Measurements from ENCODE around the gene CALN1.
"Not testable (repeated sequence)": the region's sequence is repeated elsewhere in the genome, so short reads cannot be mapped to it uniquely, and the experiment has no call there.

GRCh38 chr7:72412121-72412618 is at the start of gene CALN1:
- not testable (repeated sequence) for TF ChIP-seq EZH2phosphoT487 (IDR thresholded peaks at IDR 0.05; ENCODE audit: low read depth, severe bottlenecking, unreplicated experiment); CTCF (IDR thresholded peaks at IDR 0.05; ENCODE audit: poor library complexity); EZH2 (IDR thresholded peaks at IDR 0.05; ENCODE audit: borderline replicate concordance)
